UCSD-AML1 (cell line): ENCODE results near the gene TCAF2.
"Not testable (repeated sequence)": the region's sequence is repeated elsewhere in the genome, so short reads cannot be mapped to it uniquely, and the experiment has no call there.

Experiments used
- DNase-seq: peaks from one replicate; lab custom pipeline; 2025; ENCODE audit not compliant: unreplicated experiment; lab: John Stamatoyannopoulos, UW

The TCAF2 gene

GRCh38 chr7:143620646-143621045, at the start of gene TCAF2:
Gene TCAF2 (plus strand): TSS chr7:143620974.
- DNase-seq: not testable (repeated sequence)

- DNase-seq: not testable (repeated sequence)
Observed at GRCh38 chr7:143571501-143571900, 49.3 kb upstream of the TCAF2 start, which contains the start of gene CTAGE15. Gene CTAGE15 (plus strand): TSS chr7:143571801. CDS start chr7:143571818, 17 bp downstream.

- DNase-seq: not testable (repeated sequence)
Observed at GRCh38 chr7:143588183-143588582, 32.6 kb upstream of the TCAF2 start.

- not testable (repeated sequence) for DNase-seq
Observed at GRCh38 chr7:143589897-143590296, 30.9 kb upstream of the TCAF2 start.

- not testable (repeated sequence) for DNase-seq
Observed at GRCh38 chr7:143598086-143598485, 22.7 kb upstream of the TCAF2 start.

GRCh38 chr7:143603549-143603948, 17.2 kb upstream of the TCAF2 start:
- DNase-seq: not testable (repeated sequence)

GRCh38 chr7:143606088-143606487, 14.7 kb upstream of the TCAF2 start:
- not testable (repeated sequence) for DNase-seq

GRCh38 chr7:143615545-143615944, 5.2 kb upstream of the TCAF2 start:
- DNase-seq: not testable (repeated sequence)

GRCh38 chr7:143617204-143617603, 3.6 kb upstream of the TCAF2 start:
- not testable (repeated sequence) for DNase-seq

GRCh38 chr7:143620058-143620457, 716 bp upstream of the TCAF2 start:
- DNase-seq: not testable (repeated sequence)

- not testable (repeated sequence) for DNase-seq
Observed at GRCh38 chr7:143621175-143621574, 401 bp downstream of the TCAF2 start.

GRCh38 chr7:143622130-143622529, 1.4 kb downstream of the TCAF2 start:
- not testable (repeated sequence) for DNase-seq

- not testable (repeated sequence) for DNase-seq
Observed at GRCh38 chr7:143630653-143631052, 9.9 kb downstream of the TCAF2 start.

- DNase-seq: not testable (repeated sequence)
Observed at GRCh38 chr7:143632506-143632905, 11.7 kb downstream of the TCAF2 start.

- not testable (repeated sequence) for DNase-seq
Observed at GRCh38 chr7:143633013-143633618, 12.3 kb downstream of the TCAF2 start.

GRCh38 chr7:143635364-143636240, 14.8 kb downstream of the TCAF2 start:
- not testable (repeated sequence) for DNase-seq

GRCh38 chr7:143639372-143639771, 18.6 kb downstream of the TCAF2 start:
- not testable (repeated sequence) for DNase-seq

GRCh38 chr7:143640528-143641189, 19.9 kb downstream of the TCAF2 start:
- not testable (repeated sequence) for DNase-seq

- DNase-seq: not testable (repeated sequence)
Observed at GRCh38 chr7:143646598-143646997, 25.8 kb downstream of the TCAF2 start.

GRCh38 chr7:143649902-143650301, 29.1 kb downstream of the TCAF2 start:
- not testable (repeated sequence) for DNase-seq

GRCh38 chr7:143650447-143650846, 29.7 kb downstream of the TCAF2 start:
- DNase-seq: not testable (repeated sequence)
